PC-9 (cell line): ENCODE measurements around the gene ABR.

Experiments used
- CTCF ChIP-seq: fragments of 200-600 bp; sonication (generic); conservative IDR thresholded peaks from 2 replicates; pipeline ENCODE4 v1.6.1; 2017; ENCODE audit warnings: mixed run types, antibody characterized with exemption, mild to moderate bottlenecking, moderate library complexity
- EZH2 ChIP-seq: fragments of 200-600 bp; sonication (generic); IDR thresholded peaks from 2 replicates; pipeline ENCODE4 v1.8.0; 2017; ENCODE audit warnings: antibody characterized with exemption, low read depth

- TF ChIP-seq CTCF (no peak), EZH2 (no peak)
These were observed 134.3 kb downstream of the ABR start for GRCh38 chr17:1045456-1045855.
